Osteocyte (in vitro differentiated cells): ENCODE data around the gene BNIPL. TPM values are rescaled to one million over a fixed set of nuclear protein-coding genes. Genes with fewer than 3 reads are reported as not detected.
A peak's percentile ranks its signal among the peaks of the same experiment; 100 is the strongest.

Experiments
- DNase-seq: peaks from one replicate; pipeline ENCODE4 v3.0.0; 2021; ENCODE audit warnings: mixed read lengths; ENCODE audit not compliant: unreplicated experiment; ENCODE audit errors: extremely low spot score
- H3K27ac Mint-ChIP-seq: one replicate; pipeline ENCODE4 v1.8.0; 2021; ENCODE audit warnings: mild to moderate bottlenecking, mixed read lengths; ENCODE audit not compliant: unreplicated experiment
- H3K27me3 Mint-ChIP-seq: one replicate; pipeline ENCODE4 v1.8.0; 2021; ENCODE audit warnings: mixed read lengths; ENCODE audit not compliant: unreplicated experiment
- H3K36me3 Mint-ChIP-seq: one replicate; pipeline ENCODE4 v1.8.0; 2021; ENCODE audit warnings: mixed read lengths; ENCODE audit not compliant: unreplicated experiment
- H3K4me1 Mint-ChIP-seq: one replicate; pipeline ENCODE4 v1.8.0; 2021; ENCODE audit warnings: mixed read lengths; ENCODE audit not compliant: unreplicated experiment
- H3K4me3 Mint-ChIP-seq: one replicate; pipeline ENCODE4 v1.8.0; 2021; ENCODE audit warnings: mild to moderate bottlenecking, moderate library complexity, mixed read lengths; ENCODE audit not compliant: unreplicated experiment
- H3K9me3 Mint-ChIP-seq: one replicate; pipeline ENCODE4 v1.8.0; 2021; ENCODE audit warnings: mixed read lengths; ENCODE audit not compliant: unreplicated experiment
- total RNA-seq: library from RNA; stranded (reverse); gene quantifications from 2 replicates; pipeline ENCODE4 v1.2.1, GENCODE V29; 2021
- TF ChIP-seq, protein P1 (sequence below): fragments of 200-600 bp; sonication (generic); IDR thresholded peaks from 2 replicates; pipeline ENCODE4 v1.5.0; 2021; ENCODE audit warnings: antibody characterized with exemption, mild to moderate bottlenecking, moderate library complexity

BNIPL gene
- total RNA-seq, 1 donor from 2014 or later = 0.81 TPM

DNA sequence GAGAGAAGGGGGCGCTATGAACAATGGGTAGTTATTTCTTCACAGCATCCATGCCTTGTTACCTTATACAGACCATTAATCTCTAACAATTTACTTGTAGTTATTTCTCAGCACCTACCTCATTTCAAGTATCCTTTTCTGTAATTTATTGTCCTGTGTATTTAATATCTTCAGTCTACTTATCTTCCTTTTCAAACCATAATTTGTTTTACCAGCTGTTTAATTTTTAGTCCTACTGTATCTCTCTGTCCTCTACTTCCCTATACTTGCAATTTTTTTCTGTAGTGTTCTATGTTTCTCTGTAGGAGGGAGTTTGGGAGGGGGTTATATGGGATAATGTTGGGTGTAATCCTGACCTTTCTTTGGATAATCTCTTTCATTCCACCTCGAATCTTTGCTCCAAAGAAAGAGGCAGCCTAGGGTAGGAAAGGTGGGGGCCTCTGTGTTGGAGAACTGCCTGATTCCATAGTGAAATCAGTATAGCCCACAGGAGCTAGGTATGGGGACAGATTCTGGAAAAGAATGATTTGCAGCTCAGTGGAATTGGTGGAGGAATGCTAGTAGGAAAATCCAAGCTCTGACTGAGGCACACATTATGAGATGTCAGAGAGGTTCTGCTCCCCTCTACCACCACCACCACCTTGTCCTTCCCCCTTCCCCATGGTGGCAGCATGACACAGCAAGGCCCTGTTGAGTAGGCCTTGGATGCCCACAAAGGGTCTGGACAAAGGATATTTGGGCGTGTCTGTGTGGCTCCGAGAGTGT, 24.5 kb downstream of the BNIPL start:
- Mint-ChIP-seq H3K27ac (peak overlapping the region; percentile 88), H3K27me3 (no peaks in the 10 kb centered on the region), H3K36me3 (peaks cover 13% of the 10 kb centered on the region), H3K4me3 (peak overlapping the region; percentile 83), H3K9me3 (no peaks in the 10 kb centered on the region), H3K4me1 (peaks cover 62% of the 10 kb centered on the region)
- DNase-seq = no peak
- TF ChIP-seq, protein P1, sequence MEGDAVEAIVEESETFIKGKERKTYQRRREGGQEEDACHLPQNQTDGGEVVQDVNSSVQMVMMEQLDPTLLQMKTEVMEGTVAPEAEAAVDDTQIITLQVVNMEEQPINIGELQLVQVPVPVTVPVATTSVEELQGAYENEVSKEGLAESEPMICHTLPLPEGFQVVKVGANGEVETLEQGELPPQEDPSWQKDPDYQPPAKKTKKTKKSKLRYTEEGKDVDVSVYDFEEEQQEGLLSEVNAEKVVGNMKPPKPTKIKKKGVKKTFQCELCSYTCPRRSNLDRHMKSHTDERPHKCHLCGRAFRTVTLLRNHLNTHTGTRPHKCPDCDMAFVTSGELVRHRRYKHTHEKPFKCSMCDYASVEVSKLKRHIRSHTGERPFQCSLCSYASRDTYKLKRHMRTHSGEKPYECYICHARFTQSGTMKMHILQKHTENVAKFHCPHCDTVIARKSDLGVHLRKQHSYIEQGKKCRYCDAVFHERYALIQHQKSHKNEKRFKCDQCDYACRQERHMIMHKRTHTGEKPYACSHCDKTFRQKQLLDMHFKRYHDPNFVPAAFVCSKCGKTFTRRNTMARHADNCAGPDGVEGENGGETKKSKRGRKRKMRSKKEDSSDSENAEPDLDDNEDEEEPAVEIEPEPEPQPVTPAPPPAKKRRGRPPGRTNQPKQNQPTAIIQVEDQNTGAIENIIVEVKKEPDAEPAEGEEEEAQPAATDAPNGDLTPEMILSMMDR = no peak

DNA sequence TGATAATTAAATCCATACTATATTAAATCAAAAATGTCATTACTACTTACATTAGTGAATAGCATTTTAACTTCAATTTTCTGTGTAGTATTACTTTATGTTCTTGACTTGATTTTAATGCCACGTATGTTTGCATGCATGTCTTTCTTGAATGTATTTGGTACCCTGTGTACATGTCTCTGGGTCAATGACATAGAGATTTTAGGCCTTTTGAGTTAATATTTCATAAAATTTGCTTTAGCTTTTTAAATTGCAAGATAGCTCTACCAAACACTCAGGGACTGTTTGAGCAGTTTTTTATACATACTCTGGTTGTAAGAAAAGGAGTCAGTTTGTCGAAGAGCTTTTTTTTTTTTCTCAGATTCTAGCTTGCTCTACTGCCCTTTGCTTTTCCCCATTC, 25.3 kb downstream of the BNIPL start:
- Mint-ChIP-seq H3K27me3 (no peaks in the 10 kb centered on the region), H3K27ac (peak overlapping the region; percentile 88), H3K4me3 (peak overlapping the region; percentile 83), H3K36me3 (peaks cover 12% of the 10 kb centered on the region), H3K9me3 (no peaks in the 10 kb centered on the region), H3K4me1 (peaks cover 53% of the 10 kb centered on the region)
- TF ChIP-seq, protein P1 = no peak
- no peak for DNase-seq

DNA sequence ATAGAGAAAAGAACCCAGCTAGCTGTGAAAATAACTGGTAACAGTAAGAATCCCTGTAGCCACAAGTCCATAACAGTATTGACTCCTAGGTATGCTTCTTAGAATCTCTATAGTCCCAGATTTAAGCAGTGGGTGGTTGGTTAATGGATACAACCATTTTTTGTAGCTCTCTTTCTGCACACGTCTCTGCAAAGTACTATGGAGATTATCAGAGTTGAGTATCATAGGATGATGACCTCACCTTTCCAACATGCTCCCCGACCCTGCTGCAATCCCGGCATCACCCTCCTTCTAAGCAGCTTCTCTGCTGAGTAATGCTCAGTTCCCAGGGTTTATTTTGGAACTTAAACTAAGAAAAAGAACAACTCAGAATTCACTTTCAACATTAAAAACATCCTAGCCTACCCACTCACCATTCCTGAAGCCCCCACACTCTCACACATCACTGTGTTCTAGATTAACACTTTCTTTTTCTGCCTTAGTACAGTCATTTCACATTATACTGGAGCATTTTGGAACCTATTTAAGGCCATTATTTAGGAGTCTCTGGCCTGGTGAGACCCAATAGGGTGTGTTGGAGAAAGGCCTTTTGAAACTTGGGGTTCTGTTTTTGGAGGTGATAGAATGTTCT, 26.5 kb downstream of the BNIPL start:
- Mint-ChIP-seq H3K4me3 (peak overlapping the region; percentile 83), H3K27me3 (no peaks in the 10 kb centered on the region), H3K9me3 (no peaks in the 10 kb centered on the region), H3K27ac (peak overlapping the region; percentile 78), H3K36me3 (peaks cover 4% of the 10 kb centered on the region), H3K4me1 (peaks cover 42% of the 10 kb centered on the region)
- TF ChIP-seq, protein P1 = no peak
- no peak for DNase-seq

DNA sequence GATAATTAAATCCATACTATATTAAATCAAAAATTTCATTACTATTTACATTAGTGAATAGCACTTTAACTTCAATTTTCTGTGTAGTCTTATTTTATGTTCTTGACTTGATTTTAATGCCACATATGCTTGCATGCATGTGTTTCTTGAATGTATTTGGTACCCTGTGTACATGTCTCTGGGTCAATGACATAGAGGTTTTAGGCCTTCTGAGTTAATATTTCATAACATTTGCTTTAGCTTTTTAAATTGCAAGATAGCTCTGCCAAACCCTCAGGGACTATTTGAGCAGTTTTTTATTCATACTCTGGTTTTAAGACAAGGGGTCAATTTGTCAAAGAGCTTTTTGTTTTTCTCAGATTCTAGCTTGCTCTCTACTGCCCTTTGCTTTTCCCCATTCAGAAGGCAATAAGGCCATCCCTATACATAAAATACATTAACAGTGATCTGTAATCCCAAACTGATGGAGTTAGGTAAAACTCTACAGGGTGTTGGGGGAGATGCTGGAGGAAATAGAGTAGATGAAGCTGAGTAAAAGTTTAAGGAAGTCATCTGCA, 28.8 kb downstream of the BNIPL start:
- H3K9me3 Mint-ChIP-seq = no peaks in the 10 kb centered on the region
- H3K4me3 Mint-ChIP-seq = no peak overlapping the region
- H3K27me3 Mint-ChIP-seq = no peaks in the 10 kb centered on the region
- H3K36me3 Mint-ChIP-seq = peaks cover 12% of the 10 kb centered on the region
- peaks cover 37% of the 10 kb centered on the region for H3K4me1 Mint-ChIP-seq
- DNase-seq = no peak
- TF ChIP-seq, protein P1 = no peak
- peak overlapping the region; percentile 58 for H3K27ac Mint-ChIP-seq

DNA sequence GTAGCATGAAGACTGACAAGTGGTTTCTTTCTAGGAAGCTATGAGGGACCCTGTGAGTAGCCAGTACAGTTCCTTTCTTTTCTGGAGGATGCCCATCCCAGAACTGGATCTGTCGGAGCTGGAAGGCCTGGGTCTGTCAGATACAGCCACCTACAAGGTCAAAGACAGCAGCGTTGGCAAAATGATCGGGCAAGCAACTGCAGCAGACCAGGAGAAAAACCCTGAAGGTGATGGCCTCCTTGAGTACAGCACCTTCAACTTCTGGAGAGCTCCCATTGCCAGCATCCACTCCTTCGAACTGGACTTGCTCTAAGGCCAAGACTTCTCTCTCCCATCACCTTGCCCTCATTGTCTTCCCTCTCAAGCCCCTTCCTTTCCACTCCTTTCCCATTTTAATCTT, 30.8 kb downstream of the BNIPL start:
- Mint-ChIP-seq H3K9me3 (no peaks in the 10 kb centered on the region), H3K27me3 (no peaks in the 10 kb centered on the region)
- no peak for DNase-seq

More for the DNA sequence above, 30.8 kb downstream of the BNIPL start:
- Mint-ChIP-seq H3K27ac (no peak overlapping the region), H3K4me3 (no peak overlapping the region), H3K36me3 (peaks cover 12% of the 10 kb centered on the region), H3K4me1 (peaks cover 30% of the 10 kb centered on the region)
- TF ChIP-seq, protein P1 = no peak
